Measurements from ENCODE around the gene MRPL42.

Gene MRPL42

DNA sequence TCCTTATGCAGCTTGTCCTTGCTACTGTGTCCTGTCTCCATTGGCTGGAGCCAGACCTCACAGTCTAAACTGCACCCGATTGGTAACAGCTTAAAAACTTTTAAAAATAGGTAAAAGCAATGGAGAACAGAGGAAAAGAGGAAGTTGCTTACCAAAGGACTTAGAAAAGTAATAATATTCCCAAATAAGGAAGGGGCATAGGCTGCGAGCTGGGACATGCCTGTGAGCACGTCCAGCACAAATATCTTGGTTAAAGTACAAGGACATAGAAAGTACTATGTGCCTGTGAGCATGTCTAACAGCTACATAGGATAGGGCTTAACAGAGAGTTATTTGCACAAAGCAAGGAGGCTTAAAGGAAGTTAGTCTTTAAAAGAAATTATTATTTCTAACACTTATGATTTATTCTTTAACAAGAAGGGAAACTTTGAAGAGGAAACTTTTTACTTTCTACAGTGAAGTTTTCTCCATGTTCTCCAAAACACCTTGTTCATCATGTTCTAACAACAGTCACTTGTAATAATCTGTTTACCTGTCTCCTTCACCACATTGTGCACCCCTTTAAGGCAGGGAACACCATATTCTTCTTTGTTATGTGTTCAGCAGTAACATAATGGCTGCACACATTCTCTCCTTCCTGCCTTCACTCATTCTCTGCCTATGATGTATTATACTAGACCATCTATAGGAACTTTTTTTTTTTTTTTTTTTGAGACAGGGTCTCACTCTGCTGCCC lies 15.7 kb upstream of the MRPL42 start:
- CTCF ChIA-PET: interaction anchor here (1.5 kb wide), 1 partner anchor 16 kb away, joined by 3 read pairs; the partner anchor contains the start of gene MRPL42
- TF ChIP-seq, protein P1, sequence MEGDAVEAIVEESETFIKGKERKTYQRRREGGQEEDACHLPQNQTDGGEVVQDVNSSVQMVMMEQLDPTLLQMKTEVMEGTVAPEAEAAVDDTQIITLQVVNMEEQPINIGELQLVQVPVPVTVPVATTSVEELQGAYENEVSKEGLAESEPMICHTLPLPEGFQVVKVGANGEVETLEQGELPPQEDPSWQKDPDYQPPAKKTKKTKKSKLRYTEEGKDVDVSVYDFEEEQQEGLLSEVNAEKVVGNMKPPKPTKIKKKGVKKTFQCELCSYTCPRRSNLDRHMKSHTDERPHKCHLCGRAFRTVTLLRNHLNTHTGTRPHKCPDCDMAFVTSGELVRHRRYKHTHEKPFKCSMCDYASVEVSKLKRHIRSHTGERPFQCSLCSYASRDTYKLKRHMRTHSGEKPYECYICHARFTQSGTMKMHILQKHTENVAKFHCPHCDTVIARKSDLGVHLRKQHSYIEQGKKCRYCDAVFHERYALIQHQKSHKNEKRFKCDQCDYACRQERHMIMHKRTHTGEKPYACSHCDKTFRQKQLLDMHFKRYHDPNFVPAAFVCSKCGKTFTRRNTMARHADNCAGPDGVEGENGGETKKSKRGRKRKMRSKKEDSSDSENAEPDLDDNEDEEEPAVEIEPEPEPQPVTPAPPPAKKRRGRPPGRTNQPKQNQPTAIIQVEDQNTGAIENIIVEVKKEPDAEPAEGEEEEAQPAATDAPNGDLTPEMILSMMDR (IDR thresholded peaks at IDR 0.05; ENCODE audit: control extremely low read depth, extremely low read depth, low read depth, missing control alignments): no peak
- POLR2A ChIA-PET: no interaction called here

DNA sequence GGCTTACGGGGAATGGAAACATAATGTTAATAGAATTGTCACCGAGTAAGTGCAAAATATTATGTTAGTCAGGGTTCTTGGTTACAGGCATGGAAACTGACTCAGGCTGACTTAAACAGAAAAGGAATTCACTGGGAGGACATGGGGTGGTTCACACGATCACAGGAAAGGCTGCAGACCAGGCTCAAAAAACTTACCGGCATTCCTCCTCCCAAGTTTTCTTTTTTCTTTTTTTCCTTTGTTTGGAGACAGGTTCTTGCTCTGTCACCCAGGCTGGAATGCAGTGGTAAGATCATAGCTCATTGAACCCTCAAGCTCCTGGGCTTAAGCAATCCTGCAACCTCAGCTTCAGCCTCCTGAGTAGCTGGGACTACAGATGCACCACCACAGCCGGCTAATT lies 13.7 kb upstream of the MRPL42 start:
- TF ChIP-seq, protein P1 (IDR thresholded peaks at IDR 0.05; ENCODE audit: control extremely low read depth, extremely low read depth, low read depth, missing control alignments): no peak
- CTCF ChIA-PET: interaction anchor here (0.7 kb wide), 1 partner anchor 13 kb away, joined by 3 read pairs; no protein-coding TSS in a partner anchor
- DNase-seq (ENCODE audit: extremely low spot score): no peak
- POLR2A ChIA-PET: no interaction called here

More for the DNA sequence above, 15.7 kb upstream of the MRPL42 start:
- no peak for DNase-seq (ENCODE audit: extremely low spot score)

DNA sequence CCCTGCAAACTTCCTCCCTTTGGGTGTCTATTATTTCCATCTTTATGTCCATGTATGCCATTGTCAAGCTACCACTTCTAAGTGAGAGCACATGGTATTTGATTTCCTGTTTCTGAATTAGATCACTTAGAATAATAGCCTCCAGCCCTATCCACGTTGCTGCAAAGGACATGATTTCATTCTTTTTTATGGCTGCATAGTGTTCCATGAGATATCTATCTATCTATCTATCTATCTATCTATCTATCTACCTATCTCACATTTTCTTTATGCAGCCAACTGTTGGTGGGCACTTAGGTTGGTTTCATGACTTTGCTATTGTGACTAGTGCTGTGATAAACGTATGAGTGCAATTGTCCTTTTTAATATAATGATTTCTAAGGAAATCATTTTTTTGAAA lies 11.2 kb upstream of the MRPL42 start:
- ChIA-PET CTCF (no interaction called here), POLR2A (no interaction called here)
- TF ChIP-seq, protein P1 (IDR thresholded peaks at IDR 0.05; ENCODE audit: control extremely low read depth, extremely low read depth, low read depth, missing control alignments): no peak
- DNase-seq (ENCODE audit: extremely low spot score): no peak

DNA sequence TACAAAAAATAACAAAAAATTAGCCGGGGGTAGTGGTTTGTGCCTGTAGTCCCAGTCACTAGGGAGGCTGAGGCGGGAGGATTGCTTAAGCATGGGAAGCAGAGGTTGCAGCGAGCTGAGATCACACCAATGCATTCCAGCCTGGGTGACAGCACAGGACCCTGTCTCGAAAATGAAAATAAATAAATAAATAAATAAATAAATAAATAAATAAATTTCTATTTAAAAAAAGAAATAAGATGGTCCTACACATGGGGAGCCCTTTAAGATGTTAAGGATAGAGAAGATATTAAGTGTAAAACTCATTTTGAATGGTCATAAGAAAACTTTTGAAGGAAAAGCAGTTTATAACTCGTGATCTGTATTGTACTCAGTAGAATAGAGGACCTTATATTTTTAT lies 8.2 kb upstream of the MRPL42 start:
- no peak for DNase-seq (ENCODE audit: extremely low spot score)
- CTCF ChIA-PET: interaction anchor here (2.5 kb wide), 1 partner anchor 8 kb away, joined by 9 read pairs; the partner anchor contains the start of gene MRPL42

DNA sequence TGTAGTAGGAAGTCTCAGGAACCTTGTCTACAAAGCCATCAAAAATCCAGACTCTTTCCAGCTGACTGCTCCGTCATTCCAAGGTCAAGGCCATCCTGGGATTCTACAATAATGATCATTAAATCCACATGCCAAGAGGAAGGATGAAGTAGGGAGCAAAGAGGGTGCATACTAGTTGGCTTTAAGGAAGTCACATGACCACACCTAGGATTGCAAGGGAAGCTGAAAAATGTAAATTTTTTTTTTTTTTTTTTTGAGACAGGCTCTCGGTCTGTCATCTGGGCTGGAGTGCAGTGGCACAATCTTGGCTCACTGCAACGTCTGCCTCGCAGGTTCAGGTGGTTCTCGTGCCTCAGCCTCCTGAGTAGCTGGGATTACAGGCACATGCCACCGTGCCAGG lies 7.3 kb upstream of the MRPL42 start:
- TF ChIP-seq, protein P1 (IDR thresholded peaks at IDR 0.05; ENCODE audit: control extremely low read depth, extremely low read depth, low read depth, missing control alignments): no peak
- ChIA-PET CTCF (interaction anchor here (0.9 kb wide), 1 partner anchor 641 kb away, joined by 3 read pairs; no protein-coding TSS in a partner anchor), POLR2A (interaction anchor here (0.6 kb wide), 1 partner anchor 1891 kb away, joined by 5 read pairs; no protein-coding TSS in a partner anchor)
- no peak for DNase-seq (ENCODE audit: extremely low spot score)

More for the DNA sequence above, 8.2 kb upstream of the MRPL42 start:
- POLR2A ChIA-PET: no interaction called here
- TF ChIP-seq, protein P1 (IDR thresholded peaks at IDR 0.05; ENCODE audit: control extremely low read depth, extremely low read depth, low read depth, missing control alignments): no peak

DNA sequence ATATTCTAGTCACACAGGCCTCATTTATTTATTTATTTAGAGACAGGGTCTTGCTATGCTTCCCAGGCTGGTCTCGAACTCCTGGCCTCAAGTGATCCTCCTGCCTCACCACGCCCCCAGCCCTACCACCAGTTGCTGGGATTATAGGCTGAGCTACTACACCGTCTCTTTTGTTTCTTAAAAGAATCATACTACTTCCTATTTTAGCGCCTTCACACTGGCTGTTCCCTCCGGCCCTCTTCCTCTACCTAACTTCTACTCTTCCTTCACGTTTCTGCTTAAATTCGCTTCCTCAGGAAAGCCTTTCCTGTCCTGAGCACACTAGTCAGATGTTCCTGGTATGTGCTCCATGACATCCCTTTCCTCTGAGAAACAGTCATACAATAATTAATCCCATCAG lies 6.4 kb upstream of the MRPL42 start:
- ChIA-PET CTCF (interaction anchor here (0.9 kb wide), 1 partner anchor 640 kb away, joined by 3 read pairs; no protein-coding TSS in a partner anchor), POLR2A (no interaction called here)
- no peak for DNase-seq (ENCODE audit: extremely low spot score)
- TF ChIP-seq, protein P1 (IDR thresholded peaks at IDR 0.05; ENCODE audit: control extremely low read depth, extremely low read depth, low read depth, missing control alignments): no peak

Measured in GM10248 (cell line).